ENCODE data around the gene POMZP3. TPM values are rescaled to one million over a fixed set of nuclear protein-coding genes. Genes with fewer than 3 reads are reported as not detected.
"Not testable (repeated sequence)": the region's sequence is repeated elsewhere in the genome, so short reads cannot be mapped to it uniquely, and the experiment has no call there.

Gene POMZP3
- total RNA-seq, 4 donors from 2014 or later, result 1.2 to 8.3 (median 5.4) TPM

- intact Hi-C loops (cut with DNase I); H3K4me1 ChIP-seq; H3K4me3 ChIP-seq; H3K9me3 ChIP-seq; H3K27me3 ChIP-seq; DNase-seq: not testable (repeated sequence)
- TF ChIP-seq CTCF (IDR thresholded peaks at IDR 0.05), result peak in 2 of 6 experiments; percentile 14 to 16
- Histone ChIP-seq H3K27ac (peak overlapping the region in 1 of 4 donors; percentile 65), H3K36me3 (peaks cover 0 to 41% (median 0%) of the 10 kb centered on the region in 3 donors)
- no CpG with 5 or more reads among the region's 3 CpGs for WGBS, 2 donors
Measured at GRCh38 chr7:76613783-76614182, 13.3 kb downstream of the POMZP3 start.

- DNase-seq; H3K27me3 ChIP-seq; H3K27ac ChIP-seq; intact Hi-C loops (cut with DNase I); H3K4me3 ChIP-seq; H3K9me3 ChIP-seq: not testable (repeated sequence)
- Histone ChIP-seq H3K4me1 (peaks cover 3 to 13% (median 4%) of the 10 kb centered on the region in 3 donors), H3K36me3 (peaks cover 0 to 38% (median 0%) of the 10 kb centered on the region in 3 donors)
- no CpG with 5 or more reads among the region's 3 CpGs for WGBS, 2 donors
Measured at GRCh38 chr7:76612232-76612631, 14.8 kb downstream of the POMZP3 start.

GRCh38 chr7:76609864-76610263 is 17.2 kb downstream of the POMZP3 start:
- Histone ChIP-seq H3K36me3 (peaks cover 0 to 16% (median 0%) of the 10 kb centered on the region in 3 donors), H3K4me1 (peaks cover 3 to 26% (median 4%) of the 10 kb centered on the region in 3 donors)
- H3K4me3 ChIP-seq; intact Hi-C loops (cut with DNase I); H3K9me3 ChIP-seq; DNase-seq; H3K27me3 ChIP-seq; H3K27ac ChIP-seq: not testable (repeated sequence)
- WGBS, 2 donors, result no CpG with 5 or more reads among the region's 10 CpGs

GRCh38 chr7:76608469-76608868 is 18.6 kb downstream of the POMZP3 start:
- intact Hi-C loops (cut with DNase I); H3K9me3 ChIP-seq; H3K27me3 ChIP-seq; H3K4me3 ChIP-seq; DNase-seq: not testable (repeated sequence)
- 48% methylated on average over 4 of the region's 7 CpGs; no CpG with 5 or more reads in 1 of the 2 donors for WGBS, 2 donors
- Histone ChIP-seq H3K4me1 (peaks cover 3 to 26% (median 4%) of the 10 kb centered on the region in 3 donors), H3K27ac (peak overlapping the region in 2 of 4 donors; percentile 39 to 44), H3K36me3 (peaks cover 0 to 15% (median 0%) of the 10 kb centered on the region in 3 donors)

GRCh38 chr7:76606027-76606426 is 21.1 kb downstream of the POMZP3 start:
- DNase-seq, result peak; percentile 16
- H3K27ac ChIP-seq, result peak overlapping the region in 2 of 4 donors; percentile 58 to 63
- intact Hi-C loops (cut with DNase I); H3K4me3 ChIP-seq; H3K36me3 ChIP-seq; H3K9me3 ChIP-seq; H3K27me3 ChIP-seq: not testable (repeated sequence)
- H3K4me1 ChIP-seq, result peaks cover 3 to 26% (median 4%) of the 10 kb centered on the region in 3 donors
- 0 to 7% methylated on average over 3 of the region's 6 CpGs for WGBS, 2 donors

- H3K4me1 ChIP-seq; intact Hi-C loops (cut with DNase I); H3K36me3 ChIP-seq; DNase-seq; H3K27ac ChIP-seq; H3K4me3 ChIP-seq; H3K27me3 ChIP-seq; H3K9me3 ChIP-seq: not testable (repeated sequence)
- WGBS, 2 donors, result 76 to 93% methylated on average over 3 of the region's 3 CpGs
Measured at GRCh38 chr7:76600650-76601049, 26.4 kb downstream of the POMZP3 start.

- not testable (repeated sequence) for DNase-seq
- 79 to 82% methylated on average over 1 of the region's 2 CpGs for WGBS, 2 donors
Measured at GRCh38 chr7:76600116-76600482, 27.0 kb downstream of the POMZP3 start.

GRCh38 chr7:76598590-76599264 is 28.4 kb downstream of the POMZP3 start:
- H3K4me1 ChIP-seq; DNase-seq; H3K36me3 ChIP-seq; H3K27ac ChIP-seq; H3K9me3 ChIP-seq; H3K4me3 ChIP-seq; intact Hi-C loops (cut with DNase I); H3K27me3 ChIP-seq: not testable (repeated sequence)

More at GRCh38 chr7:76600116-76600482, 27.0 kb downstream of the POMZP3 start:
- H3K9me3 ChIP-seq; intact Hi-C loops (cut with DNase I); H3K27me3 ChIP-seq; H3K36me3 ChIP-seq; H3K4me1 ChIP-seq; H3K4me3 ChIP-seq; H3K27ac ChIP-seq: not testable (repeated sequence)

- H3K27ac ChIP-seq; H3K9me3 ChIP-seq; DNase-seq; H3K36me3 ChIP-seq; H3K27me3 ChIP-seq; H3K4me1 ChIP-seq; intact Hi-C loops (cut with DNase I); H3K4me3 ChIP-seq: not testable (repeated sequence)
- 67% methylated on average over 1 of the region's 1 CpG for WGBS, 2 donors
Measured at GRCh38 chr7:76597288-76597687, 29.8 kb downstream of the POMZP3 start.

GRCh38 chr7:76592694-76593093 is 34.4 kb downstream of the POMZP3 start:
- H3K27me3 ChIP-seq; DNase-seq; H3K4me3 ChIP-seq; intact Hi-C loops (cut with DNase I); H3K27ac ChIP-seq; H3K9me3 ChIP-seq: not testable (repeated sequence)
- peaks cover 0 to 17% (median 3%) of the 10 kb centered on the region in 3 donors for H3K4me1 ChIP-seq
- peaks cover 0 to 13% (median 0%) of the 10 kb centered on the region in 3 donors for H3K36me3 ChIP-seq
- 37 to 58% methylated on average over 2 of the region's 2 CpGs for WGBS, 2 donors

GRCh38 chr7:76591602-76592304 is 35.3 kb downstream of the POMZP3 start:
- H3K9me3 ChIP-seq; DNase-seq; H3K27ac ChIP-seq; H3K4me3 ChIP-seq; intact Hi-C loops (cut with DNase I); H3K27me3 ChIP-seq: not testable (repeated sequence)
- WGBS, 2 donors, result 65 to 89% methylated on average over 1 of the region's 2 CpGs
- peaks cover 0 to 17% (median 3%) of the 10 kb centered on the region in 3 donors for H3K4me1 ChIP-seq
- H3K36me3 ChIP-seq, result peaks cover 0 to 13% (median 0%) of the 10 kb centered on the region in 3 donors

- H3K27me3 ChIP-seq; H3K27ac ChIP-seq; intact Hi-C loops (cut with DNase I); H3K4me3 ChIP-seq; H3K9me3 ChIP-seq; DNase-seq: not testable (repeated sequence)
- 80 to 100% methylated on average over 1 of the region's 3 CpGs for WGBS, 2 donors
- Histone ChIP-seq H3K4me1 (peaks cover 0 to 17% (median 3%) of the 10 kb centered on the region in 3 donors), H3K36me3 (peaks cover 0 to 13% (median 0%) of the 10 kb centered on the region in 3 donors)
Measured at GRCh38 chr7:76591033-76591432, 36.0 kb downstream of the POMZP3 start.

Data from esophagus squamous epithelium (tissue), 5 donors.